CD14-positive monocyte (primary cell): ENCODE data around the gene EARS2. TPM values are rescaled to one million over a fixed set of nuclear protein-coding genes. Genes with fewer than 3 reads are reported as not detected.
"Not testable (repeated sequence)": the region's sequence is repeated elsewhere in the genome, so short reads cannot be mapped to it uniquely, and the experiment has no call there.

ENCODE experiments used
- DNase-seq, 3 donors: peaks; one replicate each; pipeline ENCODE4 v3.0.0-alpha.2; 2011 to 2022
- H2AFZ ChIP-seq: 2 replicates; pipeline ENCODE4 v1.6.0; 2012; ENCODE audit warnings: mild to moderate bottlenecking, low read depth, low read length, inconsistent platforms; ENCODE audit not compliant: insufficient read depth, poor library complexity, severe bottlenecking
- H3K27ac ChIP-seq, 2 donors: 1 replicate in 1 of 2; 2 replicates in 1 of 2; pipeline ENCODE4 v1.5.1; 2012 to 2013; ENCODE audit warnings: low read length in 2 of 2, control low read depth in 1 of 2, inconsistent platforms in 1 of 2, low read depth in 1 of 2, mild to moderate bottlenecking in 1 of 2
- H3K27me3 ChIP-seq, 2 donors: one replicate each; pipeline versions ENCODE4 v1.6.0 to v1.6.1; 2011 to 2013; ENCODE audit warnings: low read length in 2 of 2; ENCODE audit not compliant: control insufficient read depth in 2 of 2, insufficient read depth in 2 of 2
- H3K36me3 ChIP-seq, 2 donors: replicated peaks in 1 of 2; 1 replicate in 1 of 2; 2 replicates in 1 of 2; pipeline versions ENCODE4 v1.5.1 to v1.6.1; 2012 to 2013; ENCODE audit warnings: low read length in 2 of 2, control low read depth in 1 of 2, inconsistent platforms in 1 of 2, mild to moderate bottlenecking in 1 of 2; ENCODE audit not compliant: insufficient read depth in 2 of 2, control insufficient read depth in 1 of 2
- H3K4me1 ChIP-seq, 2 donors: 1 replicate in 1 of 2; 2 replicates in 1 of 2; pipeline versions ENCODE4 v1.5.1 to v1.6.1; 2012 to 2013; ENCODE audit warnings: low read length in 2 of 2, control low read depth in 1 of 2, inconsistent platforms in 1 of 2, mild to moderate bottlenecking in 1 of 2, moderate library complexity in 1 of 2; ENCODE audit not compliant: insufficient read depth in 2 of 2, control insufficient read depth in 1 of 2
- H3K4me2 ChIP-seq: replicated peaks from 2 replicates; pipeline ENCODE3; 2012; ENCODE audit warnings: low read length, moderate library complexity, mild to moderate bottlenecking; ENCODE audit not compliant: poor library complexity, severe bottlenecking; ENCODE audit errors: extremely low read depth
- H3K4me3 ChIP-seq, 3 experiments: fragments of 200-600 bp in 1 of 3; sonication (generic) in 1 of 3; replicated peaks in 1 of 3; 1 replicate in 2 of 3; 2 replicates in 1 of 3; pipeline ENCODE4 v1.5.1; 2011 to 2013; ENCODE audit warnings: low read length in 3 of 3, mild to moderate bottlenecking in 3 of 3, control low read depth in 2 of 3, low read depth in 2 of 3, inconsistent platforms in 1 of 3, moderate library complexity in 1 of 3
- H3K79me2 ChIP-seq: 2 replicates; pipeline ENCODE4 v1.6.0; 2012; ENCODE audit warnings: mild to moderate bottlenecking, control low read depth, inconsistent platforms, low read length, moderate library complexity; ENCODE audit not compliant: insufficient read depth
- H3K9ac ChIP-seq: 2 replicates; pipeline ENCODE4 v1.6.0; 2017; ENCODE audit warnings: low read length, mild to moderate bottlenecking; ENCODE audit not compliant: insufficient read depth, poor library complexity, severe bottlenecking
- H3K9me3 ChIP-seq, 2 donors: replicated peaks in 1 of 2; 1 replicate in 1 of 2; 2 replicates in 1 of 2; pipeline versions ENCODE4 v1.5.1 to v1.6.1; 2012 to 2013; ENCODE audit warnings: low read length in 2 of 2, control low read depth in 1 of 2; ENCODE audit not compliant: control insufficient read depth in 1 of 2, insufficient read depth in 1 of 2
- H4K20me1 ChIP-seq: 2 replicates; pipeline ENCODE4 v1.6.0; 2012; ENCODE audit warnings: mild to moderate bottlenecking, low read length, control low read depth, moderate library complexity; ENCODE audit not compliant: insufficient read depth
- H3K27ac Mint-ChIP-seq, 7 donors: one replicate each; pipeline ENCODE4 v1.8.0; 2020; ENCODE audit warnings: mild to moderate bottlenecking in 7 of 7, mixed read lengths in 7 of 7, moderate library complexity in 6 of 7, inconsistent platforms in 2 of 7
- H3K27me3 Mint-ChIP-seq, 3 donors: one replicate each; pipeline ENCODE4 v1.8.0; 2021 to 2022; ENCODE audit warnings: low read depth in 3 of 3, mild to moderate bottlenecking in 3 of 3, mixed read lengths in 3 of 3, moderate library complexity in 3 of 3, inconsistent platforms in 1 of 3
- H3K36me3 Mint-ChIP-seq, 2 donors: one replicate each; pipeline ENCODE4 v1.8.0; 2020; ENCODE audit warnings: mixed read lengths in 2 of 2, inconsistent platforms in 1 of 2, mild to moderate bottlenecking in 1 of 2
- H3K4me1 Mint-ChIP-seq: one replicate; pipeline ENCODE4 v1.8.0; 2020; ENCODE audit warnings: mild to moderate bottlenecking, mixed read lengths
- H3K4me3 Mint-ChIP-seq, 2 donors: one replicate each; pipeline ENCODE4 v1.8.0; 2020; ENCODE audit warnings: mild to moderate bottlenecking in 2 of 2, mixed read lengths in 2 of 2, moderate library complexity in 1 of 2
- H3K9me3 Mint-ChIP-seq, 7 donors: one replicate each; pipeline ENCODE4 v1.8.0; 2020 to 2022; ENCODE audit warnings: mixed read lengths in 7 of 7, mild to moderate bottlenecking in 6 of 7, moderate library complexity in 6 of 7, inconsistent platforms in 2 of 7
- WGBS: methylation state at CpG from one replicate; pipeline ENCODE4 v1.1.5; 2013; ENCODE audit warnings: missing lambda C conversion rate; ENCODE audit not compliant: insufficient coverage; 5-methylcytosine and 5-hydroxymethylcytosine counted together
- intact Hi-C, 2 donors: fragments of 100-400 bp; cut with micrococcal nuclease; formaldehyde crosslinking; loops; one replicate each; pipeline versions ENCODE4 v1.15.0 to v1.15.1; 2023
- polyA plus RNA-seq, 3 donors: library from polyadenylated mRNA; depleted of rRNA in 1 of 3; unstranded in 2 of 3; stranded (reverse) in 1 of 3; fragments of 300-500 nt in 2 of 3; fragments of >200 nt in 1 of 3; fragmentation: Illumina TruSeq in 2 of 3; gene quantifications; 1 replicate in 2 of 3; 2 replicates in 1 of 3; pipeline ENCODE4 v1.2.3, GENCODE V29; 2012 to 2021
- TF ChIP-seq, protein P1 (sequence below): fragments of 200-600 bp; IDR thresholded peaks from one replicate; pipeline ENCODE4 v1.8.0; 2022; ENCODE audit warnings: antibody characterized with exemption, mild to moderate bottlenecking

The EARS2 gene
- polyA plus RNA-seq, 3 donors = 2.9 to 4.7 (median 4.2) TPM

DNA sequence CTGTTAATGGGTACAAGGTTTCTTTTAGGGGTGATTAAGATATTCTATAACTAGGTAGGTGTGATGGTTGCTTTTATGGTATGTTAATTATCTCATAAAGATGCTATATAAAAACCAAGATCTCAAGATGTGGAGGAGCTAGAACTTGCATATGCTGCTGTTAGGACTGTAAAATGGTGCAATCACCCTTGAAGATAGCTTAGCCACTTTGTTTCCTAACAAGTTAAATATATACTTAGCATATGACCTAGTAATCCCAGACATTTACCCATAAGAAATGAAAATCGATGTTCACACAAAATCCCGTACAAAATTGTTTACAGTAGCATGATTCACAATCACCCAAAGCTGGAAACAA is 71.9 kb downstream of the EARS2 start:
- H3K9me3 ChIP-seq = no peaks in the 10 kb centered on the region
- H3K27ac Mint-ChIP-seq = peak overlapping the region in 1 of 7 donors; percentile 13
- no peak for DNase-seq
- no peak overlapping the region for H2AFZ ChIP-seq
- no peak overlapping the region for H3K4me2 ChIP-seq
- 100% methylated on average over 2 of the region's 2 CpGs for WGBS
- no peaks in the 10 kb centered on the region for H3K27me3 ChIP-seq
- H3K9ac ChIP-seq = no peak overlapping the region
- intact Hi-C loops = no loop called here
- H3K4me1 ChIP-seq = no peaks in the 10 kb centered on the region
- no peaks in the 10 kb centered on the region for H3K27me3 Mint-ChIP-seq
- no peak overlapping the region for H3K27ac ChIP-seq
- peaks cover 6% of the 10 kb centered on the region for H3K79me2 ChIP-seq
- no peaks in the 10 kb centered on the region for H3K4me1 Mint-ChIP-seq
- no peak overlapping the region for H3K4me3 Mint-ChIP-seq
- H3K4me3 ChIP-seq = no peak overlapping the region
- H4K20me1 ChIP-seq = peaks cover 26% of the 10 kb centered on the region
- H3K36me3 ChIP-seq = peaks cover 95 to 100% of the 10 kb centered on the region in 2 donors
- TF ChIP-seq, protein P1, sequence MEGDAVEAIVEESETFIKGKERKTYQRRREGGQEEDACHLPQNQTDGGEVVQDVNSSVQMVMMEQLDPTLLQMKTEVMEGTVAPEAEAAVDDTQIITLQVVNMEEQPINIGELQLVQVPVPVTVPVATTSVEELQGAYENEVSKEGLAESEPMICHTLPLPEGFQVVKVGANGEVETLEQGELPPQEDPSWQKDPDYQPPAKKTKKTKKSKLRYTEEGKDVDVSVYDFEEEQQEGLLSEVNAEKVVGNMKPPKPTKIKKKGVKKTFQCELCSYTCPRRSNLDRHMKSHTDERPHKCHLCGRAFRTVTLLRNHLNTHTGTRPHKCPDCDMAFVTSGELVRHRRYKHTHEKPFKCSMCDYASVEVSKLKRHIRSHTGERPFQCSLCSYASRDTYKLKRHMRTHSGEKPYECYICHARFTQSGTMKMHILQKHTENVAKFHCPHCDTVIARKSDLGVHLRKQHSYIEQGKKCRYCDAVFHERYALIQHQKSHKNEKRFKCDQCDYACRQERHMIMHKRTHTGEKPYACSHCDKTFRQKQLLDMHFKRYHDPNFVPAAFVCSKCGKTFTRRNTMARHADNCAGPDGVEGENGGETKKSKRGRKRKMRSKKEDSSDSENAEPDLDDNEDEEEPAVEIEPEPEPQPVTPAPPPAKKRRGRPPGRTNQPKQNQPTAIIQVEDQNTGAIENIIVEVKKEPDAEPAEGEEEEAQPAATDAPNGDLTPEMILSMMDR = no peak
- peaks cover 90 to 100% of the 10 kb centered on the region in 2 donors for H3K36me3 Mint-ChIP-seq
- H3K9me3 Mint-ChIP-seq = no peaks in the 10 kb centered on the region

DNA sequence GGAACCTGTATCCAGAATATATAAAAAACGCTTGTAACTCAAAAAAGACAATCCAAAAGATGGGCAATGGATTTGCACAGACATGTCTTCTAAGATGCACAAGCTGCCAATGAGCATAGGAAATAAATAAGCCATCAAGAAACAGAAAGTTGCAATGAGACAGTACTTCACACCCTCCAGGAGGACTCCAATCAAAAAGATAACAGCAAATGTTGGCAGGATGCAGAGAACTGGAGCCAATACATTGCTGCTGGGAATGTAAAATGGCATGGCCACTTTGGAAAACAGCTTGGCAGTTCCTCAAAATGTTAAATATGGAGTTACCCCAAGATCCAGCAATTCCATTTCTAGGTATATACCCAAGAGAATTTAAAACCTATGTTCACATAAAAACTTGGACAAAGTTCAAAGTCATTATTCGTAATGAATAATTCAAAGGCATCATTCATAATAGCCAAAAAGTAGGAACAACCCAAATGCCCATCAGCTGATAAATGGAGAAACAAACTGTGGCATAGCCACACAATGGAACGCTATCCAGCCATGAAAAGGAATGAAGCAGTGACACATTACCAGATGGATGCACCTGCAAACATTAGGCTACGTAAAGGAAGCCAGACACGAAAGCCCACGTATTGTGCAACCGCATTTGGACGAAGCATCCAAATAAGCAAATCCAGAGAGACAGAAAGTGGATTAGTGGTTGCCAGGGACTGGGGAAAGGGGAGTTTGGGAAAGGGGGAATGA is 72.5 kb downstream of the EARS2 start:
- no peak for DNase-seq
- Histone ChIP-seq H2AFZ (no peak overlapping the region), H3K4me2 (no peak overlapping the region), H3K4me3 (no peak overlapping the region), H3K27me3 (no peaks in the 10 kb centered on the region), H4K20me1 (peaks cover 22% of the 10 kb centered on the region), H3K9ac (no peak overlapping the region), H3K27ac (no peak overlapping the region), H3K79me2 (peaks cover 3% of the 10 kb centered on the region), H3K9me3 (no peaks in the 10 kb centered on the region), H3K36me3 (peaks cover 95 to 100% of the 10 kb centered on the region in 2 donors), H3K4me1 (no peaks in the 10 kb centered on the region)
- WGBS = 87% methylated on average over 8 of the region's 8 CpGs
- peak overlapping the region in 1 of 7 donors; percentile 13 for H3K27ac Mint-ChIP-seq
- intact Hi-C loops = no loop called here
- peaks cover 90 to 100% of the 10 kb centered on the region in 2 donors for H3K36me3 Mint-ChIP-seq
- TF ChIP-seq, protein P1 = no peak
- H3K4me1 Mint-ChIP-seq = no peaks in the 10 kb centered on the region
- H3K4me3 Mint-ChIP-seq = no peak overlapping the region
- H3K9me3 Mint-ChIP-seq = no peaks in the 10 kb centered on the region
- no peaks in the 10 kb centered on the region for H3K27me3 Mint-ChIP-seq

DNA sequence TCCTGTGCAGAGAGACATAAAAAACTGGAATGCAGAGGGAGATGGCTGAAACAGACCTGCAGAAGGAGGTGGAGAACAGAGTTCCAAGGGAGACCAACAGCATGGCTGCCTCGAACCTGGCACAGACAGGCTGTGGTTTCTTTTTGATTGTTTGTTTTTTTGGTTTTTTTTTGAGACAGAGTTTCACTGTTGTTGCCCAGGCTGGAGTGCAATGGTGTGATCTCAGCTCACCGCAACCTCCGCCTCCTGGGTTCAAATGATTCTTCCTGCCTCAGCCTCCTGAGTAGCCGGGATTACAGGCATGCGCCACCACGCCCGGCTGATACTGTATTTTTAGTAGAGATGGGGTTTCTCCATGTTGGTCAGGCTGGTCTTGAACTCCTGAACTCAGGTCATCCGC is 73.7 kb downstream of the EARS2 start:
- 98% methylated on average over 8 of the region's 8 CpGs for WGBS
- H3K4me1 Mint-ChIP-seq, H3K4me3 ChIP-seq, H3K9me3 ChIP-seq, H3K9me3 Mint-ChIP-seq, intact Hi-C loops, H3K4me3 Mint-ChIP-seq, H2AFZ ChIP-seq, H3K27ac ChIP-seq, H3K27me3 ChIP-seq, H3K4me1 ChIP-seq, H3K27me3 Mint-ChIP-seq, DNase-seq, H3K4me2 ChIP-seq, H3K9ac ChIP-seq, H3K79me2 ChIP-seq: not testable (repeated sequence)
- Histone ChIP-seq H3K36me3 (peaks cover 95 to 100% of the 10 kb centered on the region in 2 donors), H4K20me1 (peaks cover 17% of the 10 kb centered on the region)
- Mint-ChIP-seq H3K36me3 (peaks cover 90 to 100% of the 10 kb centered on the region in 2 donors), H3K27ac (peak overlapping the region in 1 of 7 donors; percentile 63)
